Muscle of leg (tissue), 9 donors: ENCODE results near the gene GNL1. TPM values are rescaled to one million over a fixed set of nuclear protein-coding genes. Genes with fewer than 3 reads are reported as not detected.

Experiments
- polyA plus RNA-seq, 8 donors: library from polyadenylated mRNA; unstranded; fragments of 120-200 nt; gene quantifications; one replicate each; pipeline versions ENCODE4 v1.2.1 to v1.2.3, GENCODE V29; 2013; ENCODE audit warnings: inconsistent platforms in 1 of 8, low replicate concordance in 1 of 8; ENCODE audit not compliant: insufficient read length in 8 of 8, insufficient read depth in 1 of 8
- total RNA-seq: library from RNA; stranded (reverse); fragments of 120-200 nt; gene quantifications from one replicate; pipeline ENCODE4 v1.2.4, GENCODE V29; 2013

The GNL1 gene
- total and polyA plus RNA-seq, 9 donors, result 38.0 to 80.4 (median 58.1) TPM

Other genes with a start within 250 kb of the GNL1 start
- gene TRIM39, start 229.6 kb downstream of the GNL1 start, total RNA-seq, result 7.4 TPM
- gene TRIM39, start 229.6 kb downstream of the GNL1 start, polyA plus RNA-seq, result 1 to 10 TPM; 6.5 to 8.7 (median 7.3) TPM
- gene RPP21, start 211.3 kb downstream of the GNL1 start, total RNA-seq, result 22.3 TPM
- gene RPP21, start 211.3 kb downstream of the GNL1 start, polyA plus RNA-seq, result 10 to 100 TPM; 19.4 to 23.8 (median 22.2) TPM
- 73.6 TPM for gene HLA-E, start 67.0 kb downstream of the GNL1 start, total RNA-seq
- 10 to 100 TPM; 61.7 to 89.2 (median 77.8) TPM for gene HLA-E, start 67.0 kb downstream of the GNL1 start, polyA plus RNA-seq
- gene PRR3, start 806 bp upstream of the GNL1 start, total RNA-seq, result 10.7 TPM
- gene PRR3, start 806 bp upstream of the GNL1 start, polyA plus RNA-seq, result 10 to 100 TPM; 18.2 to 25.3 (median 22.9) TPM
- 26.6 TPM for gene ABCF1, start 15.0 kb upstream of the GNL1 start, total RNA-seq
- 10 to 100 TPM; 43.8 to 56.1 (median 51.0) TPM for gene ABCF1, start 15.0 kb upstream of the GNL1 start, polyA plus RNA-seq
- 25.7 TPM for gene PPP1R10, start 60.8 kb upstream of the GNL1 start, total RNA-seq
- gene PPP1R10, start 60.8 kb upstream of the GNL1 start, polyA plus RNA-seq, result 10 to 100 TPM; 22.4 to 32.7 (median 30.0) TPM
- 64.3 TPM for gene MRPS18B, start 61.4 kb upstream of the GNL1 start, total RNA-seq
- 10 to 100 TPM; 49.6 to 64.4 (median 57.2) TPM for gene MRPS18B, start 61.4 kb upstream of the GNL1 start, polyA plus RNA-seq
- gene ATAT1, start 70.4 kb upstream of the GNL1 start, total RNA-seq, result 5.6 TPM
- gene ATAT1, start 70.4 kb upstream of the GNL1 start, polyA plus RNA-seq, result 10 to 100 TPM; 14.5 to 27.4 (median 21.1) TPM
- 5.8 TPM for gene C6orf136, start 90.6 kb upstream of the GNL1 start, total RNA-seq
- 10 to 100 TPM in 5 of 8 donors, 1 to 10 TPM in 3; 8.6 to 16.5 (median 12.6) TPM for gene C6orf136, start 90.6 kb upstream of the GNL1 start, polyA plus RNA-seq
- gene DHX16, start 116.5 kb upstream of the GNL1 start, total RNA-seq, result 18.6 TPM
- 10 to 100 TPM; 22.1 to 29.1 (median 24.5) TPM for gene DHX16, start 116.5 kb upstream of the GNL1 start, polyA plus RNA-seq
- gene PPP1R18, start 130.2 kb upstream of the GNL1 start, total RNA-seq, result 19.3 TPM
- 10 to 100 TPM; 36.8 to 54.3 (median 45.4) TPM for gene PPP1R18, start 130.2 kb upstream of the GNL1 start, polyA plus RNA-seq
- 7.2 TPM for gene NRM, start 134.5 kb upstream of the GNL1 start, total RNA-seq
- 10 to 100 TPM; 34.4 to 49.7 (median 37.8) TPM for gene NRM, start 134.5 kb upstream of the GNL1 start, polyA plus RNA-seq
- gene MDC1, start 160.8 kb upstream of the GNL1 start, total RNA-seq, result 9.6 TPM
- 10 to 100 TPM; 21.0 to 34.6 (median 25.5) TPM for gene MDC1, start 160.8 kb upstream of the GNL1 start, polyA plus RNA-seq
- 403 TPM for gene TUBB, start 163.9 kb upstream of the GNL1 start, total RNA-seq
- 1,000 to 10,000 TPM in 3 of 8 donors, 100 to 1,000 TPM in 5; 686 to 1,098 (median 967) TPM for gene TUBB, start 163.9 kb upstream of the GNL1 start, polyA plus RNA-seq
- gene FLOT1, start 186.2 kb upstream of the GNL1 start, total RNA-seq, result 84.5 TPM
- gene FLOT1, start 186.2 kb upstream of the GNL1 start, polyA plus RNA-seq, result 100 to 1,000 TPM in 6 of 8 donors, 10 to 100 TPM in 2; 94.9 to 113 (median 107) TPM
- gene IER3, start 188.1 kb upstream of the GNL1 start, total RNA-seq, result 6.7 TPM
- 10 to 100 TPM in 6 of 8 donors, 1 to 10 TPM in 2; 5.8 to 22.6 (median 12.9) TPM for gene IER3, start 188.1 kb upstream of the GNL1 start, polyA plus RNA-seq